Adrenal gland (tissue), 5 donors: ENCODE measurements around the gene CBS.
"Not testable (repeated sequence)": the region's sequence is repeated elsewhere in the genome, so short reads cannot be mapped to it uniquely, and the experiment has no call there.

Experiments used
- POLR2A ChIP-seq, 2 donors: fragments of 450-650 bp; IDR thresholded peaks; one replicate each; pipeline ENCODE4 v1.6.1; 2017; ENCODE audit warnings: antibody characterized with exemption in 2 of 2, mild to moderate bottlenecking in 2 of 2, moderate library complexity in 1 of 2
- TF ChIP-seq, protein P1 (sequence below), 6 experiments: fragments of 450-650 bp in 4 of 6; fragments of 200-600 bp in 2 of 6; sonication (generic) in 1 of 6; IDR thresholded peaks; 1 replicate in 5 of 6; 2 replicates in 1 of 6; pipeline versions ENCODE4 v1.5.1 to v1.8.0; 2016 to 2021; ENCODE audit warnings: antibody characterized with exemption in 6 of 6, mild to moderate bottlenecking in 2 of 6, moderate library complexity in 1 of 6
- donor health status: DM: no; HTN: no; CAD: no.

DNA sequence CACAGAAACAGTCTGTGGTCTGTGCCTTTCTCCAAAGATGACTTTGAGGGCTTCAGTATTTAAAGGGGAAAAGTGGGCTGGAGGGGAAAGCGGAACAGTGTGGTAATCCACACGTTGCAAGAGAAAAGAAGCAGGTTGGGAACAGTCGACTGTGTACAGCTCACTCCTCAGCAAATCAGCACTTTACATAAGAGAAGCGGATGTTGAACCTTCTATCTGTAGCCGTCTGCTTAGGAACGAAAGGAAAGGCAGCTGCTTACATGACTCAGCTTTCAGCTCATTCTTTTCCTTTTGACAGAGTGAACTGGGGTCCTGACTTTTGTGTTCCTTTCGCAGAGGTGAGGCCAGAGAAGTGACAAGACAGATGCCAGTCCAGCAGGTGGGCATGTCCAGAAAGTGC is 33.4 kb upstream of the CBS start:
- TF ChIP-seq, protein P1, sequence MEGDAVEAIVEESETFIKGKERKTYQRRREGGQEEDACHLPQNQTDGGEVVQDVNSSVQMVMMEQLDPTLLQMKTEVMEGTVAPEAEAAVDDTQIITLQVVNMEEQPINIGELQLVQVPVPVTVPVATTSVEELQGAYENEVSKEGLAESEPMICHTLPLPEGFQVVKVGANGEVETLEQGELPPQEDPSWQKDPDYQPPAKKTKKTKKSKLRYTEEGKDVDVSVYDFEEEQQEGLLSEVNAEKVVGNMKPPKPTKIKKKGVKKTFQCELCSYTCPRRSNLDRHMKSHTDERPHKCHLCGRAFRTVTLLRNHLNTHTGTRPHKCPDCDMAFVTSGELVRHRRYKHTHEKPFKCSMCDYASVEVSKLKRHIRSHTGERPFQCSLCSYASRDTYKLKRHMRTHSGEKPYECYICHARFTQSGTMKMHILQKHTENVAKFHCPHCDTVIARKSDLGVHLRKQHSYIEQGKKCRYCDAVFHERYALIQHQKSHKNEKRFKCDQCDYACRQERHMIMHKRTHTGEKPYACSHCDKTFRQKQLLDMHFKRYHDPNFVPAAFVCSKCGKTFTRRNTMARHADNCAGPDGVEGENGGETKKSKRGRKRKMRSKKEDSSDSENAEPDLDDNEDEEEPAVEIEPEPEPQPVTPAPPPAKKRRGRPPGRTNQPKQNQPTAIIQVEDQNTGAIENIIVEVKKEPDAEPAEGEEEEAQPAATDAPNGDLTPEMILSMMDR (IDR thresholded peaks at IDR 0.05) = not testable (repeated sequence)
- not testable (repeated sequence) for TF ChIP-seq POLR2A (IDR thresholded peaks at IDR 0.05)
